GM12865 (cell line): ENCODE measurements around the gene ACSS3.

ENCODE experiments used
- DNase-seq: peaks from one replicate; pipeline ENCODE4 v3.0.0; 2010; ENCODE audit warnings: low read depth
- H3K4me3 ChIP-seq: 2 replicates; pipeline ENCODE4 v1.5.1; 2011; ENCODE audit warnings: mild to moderate bottlenecking, low read depth, low read length, control low read depth
- CTCF ChIP-seq: IDR thresholded peaks from 2 replicates; pipeline ENCODE4 v1.5.1; 2011; ENCODE audit warnings: low read length, control low read depth, low read depth, inconsistent platforms; ENCODE audit not compliant: insufficient read depth; ENCODE audit errors: missing control alignments

ACSS3 gene

GRCh38 chr12:81162391-81163136, 84.7 kb downstream of the ACSS3 start:
- H3K4me3 ChIP-seq = no peak overlapping the region
- DNase-seq = no peak
- TF ChIP-seq CTCF = no peak

- no peak for DNase-seq
- TF ChIP-seq CTCF = no peak
- no peak overlapping the region for H3K4me3 ChIP-seq
These were observed 86.9 kb downstream of the ACSS3 start for GRCh38 chr12:81164827-81165226.

GRCh38 chr12:81166790-81167189, 88.9 kb downstream of the ACSS3 start:
- no peak overlapping the region for H3K4me3 ChIP-seq
- TF ChIP-seq CTCF = no peak
- no peak for DNase-seq

GRCh38 chr12:81167694-81168093, 89.8 kb downstream of the ACSS3 start:
- H3K4me3 ChIP-seq = no peak overlapping the region
- no peak for TF ChIP-seq CTCF
- no peak for DNase-seq

- DNase-seq = no peak
- no peak overlapping the region for H3K4me3 ChIP-seq
- no peak for TF ChIP-seq CTCF
These were observed 90.6 kb downstream of the ACSS3 start for GRCh38 chr12:81168445-81168844.

- H3K4me3 ChIP-seq = no peak overlapping the region
- no peak for DNase-seq
- TF ChIP-seq CTCF = no peak
These were observed 92.2 kb downstream of the ACSS3 start for GRCh38 chr12:81170072-81170471.

- no peak for DNase-seq
- TF ChIP-seq CTCF = no peak
- H3K4me3 ChIP-seq = no peak overlapping the region
These were observed 95.0 kb downstream of the ACSS3 start for GRCh38 chr12:81172851-81173250.
